Ectodermal cell (in vitro differentiated cells): Measurements from ENCODE around the gene ADGRA1.
A peak's percentile ranks its signal among the peaks of the same experiment; 100 is the strongest.

Experiments
- H3K27ac ChIP-seq: 2 replicates; pipeline ENCODE4 v1.7.0; 2013; ENCODE audit warnings: mild to moderate bottlenecking, low read depth, low read length; ENCODE audit not compliant: insufficient read depth, poor library complexity, severe bottlenecking
- H3K27me3 ChIP-seq: 2 replicates; pipeline ENCODE4 v1.7.0; 2013; ENCODE audit warnings: mild to moderate bottlenecking, low read length; ENCODE audit not compliant: insufficient read depth, control insufficient read depth, poor library complexity, severe bottlenecking
- H3K36me3 ChIP-seq: one replicate; pipeline ENCODE4 v1.7.0; 2013; ENCODE audit warnings: low read length; ENCODE audit not compliant: control insufficient read depth, insufficient read depth
- H3K4me1 ChIP-seq: one replicate; pipeline ENCODE4 v1.7.0; 2013; ENCODE audit warnings: low read length; ENCODE audit not compliant: control insufficient read depth, insufficient read depth
- H3K4me3 ChIP-seq: 2 replicates; pipeline ENCODE4 v1.7.0; 2013; ENCODE audit warnings: low read depth, low read length, control low read depth; ENCODE audit not compliant: insufficient read depth
- H3K9me3 ChIP-seq: 2 replicates; pipeline ENCODE4 v1.7.0; 2013; ENCODE audit warnings: mild to moderate bottlenecking, low read length, moderate library complexity; ENCODE audit not compliant: control insufficient read depth
- WGBS, 2 experiments: methylation state at CpG; one replicate each; pipeline ENCODE4 v1.1.7; 2013; ENCODE audit warnings: missing lambda C conversion rate in 2 of 2; 5-methylcytosine and 5-hydroxymethylcytosine counted together

Gene ADGRA1

DNA sequence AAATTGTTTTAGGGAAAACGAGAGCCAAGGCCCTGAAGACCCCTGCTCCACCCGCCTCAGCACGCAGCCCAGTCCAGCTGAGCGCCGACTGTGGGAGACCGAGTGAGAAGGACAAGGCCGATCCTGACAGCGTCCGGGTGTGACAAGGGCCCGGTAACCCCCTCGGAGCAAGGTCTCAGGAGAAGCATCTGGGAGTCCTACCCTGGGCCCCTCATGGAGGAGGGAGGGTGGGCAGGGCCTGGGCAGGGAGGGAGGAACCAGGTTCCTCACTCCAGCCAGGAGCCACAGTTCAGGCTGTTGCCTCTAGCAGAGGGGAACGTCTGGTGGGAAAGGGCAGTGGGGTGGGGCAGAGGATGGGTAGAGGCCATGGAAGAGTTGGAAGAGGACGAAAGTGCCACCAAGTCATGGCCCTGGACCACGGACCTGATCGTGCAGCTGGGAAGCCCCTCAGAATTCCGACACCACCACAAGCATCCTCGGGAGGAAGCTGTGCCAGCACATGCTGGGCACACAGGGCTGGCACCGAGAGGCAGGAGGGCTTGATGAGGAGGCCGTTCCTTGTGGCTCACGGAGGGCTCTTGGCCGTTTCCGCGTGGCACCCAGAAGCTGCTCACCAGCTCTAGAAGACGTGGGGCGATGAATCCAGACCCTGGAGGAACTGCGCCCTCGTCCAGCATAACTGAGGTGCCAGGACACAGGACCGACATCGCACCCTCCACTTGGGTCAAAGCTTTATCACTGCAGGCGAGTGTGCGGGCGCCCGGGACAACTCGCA, 70.1 kb downstream of the ADGRA1 start:
- Histone ChIP-seq H3K9me3 (no peaks in the 10 kb centered on the region), H3K27me3 (peaks cover 12% of the 10 kb centered on the region), H3K27ac (no peak overlapping the region), H3K4me1 (peaks cover 5% of the 10 kb centered on the region), H3K4me3 (no peak overlapping the region), H3K36me3 (no peaks in the 10 kb centered on the region)
- WGBS, 2 experiments = 87 to 89% methylated on average over 34 of the region's 34 CpGs

DNA sequence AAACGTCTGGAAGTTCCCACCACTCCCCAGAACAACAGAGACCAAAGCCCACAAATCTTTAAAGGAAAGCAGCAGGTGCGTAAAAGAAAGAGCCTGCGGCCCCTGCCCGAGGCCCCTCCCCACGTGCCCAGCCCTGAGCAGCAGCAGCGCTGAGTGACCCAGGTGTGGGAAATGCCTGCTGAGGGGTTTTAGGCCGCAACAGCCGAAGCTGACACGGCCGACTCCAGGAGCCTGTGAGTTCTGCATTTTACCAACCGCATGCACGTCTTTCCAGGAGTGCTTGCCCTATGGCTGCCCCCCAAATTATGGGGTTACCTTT, 70.7 kb downstream of the ADGRA1 start:
- Histone ChIP-seq H3K27me3 (peaks cover 12% of the 10 kb centered on the region), H3K27ac (no peak overlapping the region), H3K9me3 (no peaks in the 10 kb centered on the region), H3K36me3 (no peaks in the 10 kb centered on the region), H3K4me1 (peaks cover 5% of the 10 kb centered on the region), H3K4me3 (no peak overlapping the region)
- 78 to 79% methylated on average over 12 of the region's 12 CpGs for WGBS, 2 experiments

DNA sequence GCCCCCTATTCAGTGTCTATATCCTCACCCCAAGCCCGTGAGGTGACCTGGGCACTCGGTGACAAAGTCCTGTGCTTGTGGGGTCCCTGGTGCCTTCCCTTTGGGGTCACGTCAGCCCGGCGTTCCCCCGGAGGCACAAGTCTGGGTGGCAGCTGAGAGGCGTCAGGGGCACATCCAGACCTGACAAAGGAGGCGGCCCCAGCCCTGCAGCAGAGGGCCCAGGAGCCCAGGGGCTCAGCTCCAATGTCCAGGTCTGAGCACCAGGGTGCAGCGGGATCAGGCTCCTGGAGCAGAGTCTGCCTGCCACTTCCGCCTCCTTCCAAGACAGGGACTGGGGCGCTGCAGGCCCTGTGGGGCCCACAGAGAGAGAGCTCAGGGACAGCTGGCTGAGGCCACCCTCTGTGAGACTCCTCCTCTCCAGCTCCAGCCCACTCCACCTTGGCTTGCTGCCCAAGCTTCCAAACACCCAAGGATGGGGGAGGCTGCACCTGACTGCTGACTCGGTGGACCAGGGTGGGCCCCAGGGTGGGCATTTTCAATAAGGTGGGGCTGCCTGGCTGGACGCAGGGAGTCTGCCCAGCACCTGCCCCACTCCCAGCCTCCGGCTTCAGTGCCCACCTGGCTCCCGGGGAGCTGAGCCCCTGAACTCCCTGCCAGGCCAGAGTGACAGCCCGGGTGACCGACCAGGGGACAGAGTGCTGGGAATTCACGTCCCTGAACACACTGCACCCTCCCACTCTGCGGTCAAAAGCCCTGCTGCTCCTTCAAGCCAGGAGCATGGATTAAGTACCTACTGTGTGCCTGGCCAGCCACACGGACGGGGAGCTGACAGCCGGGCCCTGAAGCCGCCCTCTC, 71.3 kb downstream of the ADGRA1 start:
- Histone ChIP-seq H3K4me3 (no peak overlapping the region), H3K27me3 (peaks cover 12% of the 10 kb centered on the region), H3K36me3 (no peaks in the 10 kb centered on the region), H3K4me1 (peaks cover 5% of the 10 kb centered on the region), H3K27ac (no peak overlapping the region), H3K9me3 (no peaks in the 10 kb centered on the region)
- WGBS, 2 experiments = 66 to 73% methylated on average over 23 of the region's 23 CpGs

DNA sequence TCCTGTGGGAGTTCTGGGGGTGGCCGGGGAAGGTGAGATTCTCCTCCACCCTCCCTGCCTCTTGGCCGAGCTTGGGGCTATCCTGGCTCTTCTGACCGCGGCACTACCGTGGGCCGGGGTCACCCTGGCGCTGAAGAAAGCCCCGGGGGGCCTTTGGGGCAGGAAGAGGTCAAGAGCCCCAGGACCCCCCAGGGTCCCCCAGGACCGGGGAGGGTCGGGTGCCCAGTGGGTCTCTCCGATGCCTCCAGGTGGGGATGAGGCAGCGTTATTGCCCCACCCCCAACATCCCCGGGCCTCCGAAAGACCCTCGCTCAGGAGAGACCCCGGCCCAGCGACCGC, 71.9 kb downstream of the ADGRA1 start:
- Histone ChIP-seq H3K9me3 (no peaks in the 10 kb centered on the region), H3K36me3 (no peaks in the 10 kb centered on the region), H3K27ac (no peak overlapping the region), H3K4me3 (no peak overlapping the region), H3K4me1 (peaks cover 5% of the 10 kb centered on the region), H3K27me3 (peaks cover 12% of the 10 kb centered on the region)
- 18 to 20% methylated on average over 17 to 18 of the region's 18 CpGs for WGBS, 2 experiments

DNA sequence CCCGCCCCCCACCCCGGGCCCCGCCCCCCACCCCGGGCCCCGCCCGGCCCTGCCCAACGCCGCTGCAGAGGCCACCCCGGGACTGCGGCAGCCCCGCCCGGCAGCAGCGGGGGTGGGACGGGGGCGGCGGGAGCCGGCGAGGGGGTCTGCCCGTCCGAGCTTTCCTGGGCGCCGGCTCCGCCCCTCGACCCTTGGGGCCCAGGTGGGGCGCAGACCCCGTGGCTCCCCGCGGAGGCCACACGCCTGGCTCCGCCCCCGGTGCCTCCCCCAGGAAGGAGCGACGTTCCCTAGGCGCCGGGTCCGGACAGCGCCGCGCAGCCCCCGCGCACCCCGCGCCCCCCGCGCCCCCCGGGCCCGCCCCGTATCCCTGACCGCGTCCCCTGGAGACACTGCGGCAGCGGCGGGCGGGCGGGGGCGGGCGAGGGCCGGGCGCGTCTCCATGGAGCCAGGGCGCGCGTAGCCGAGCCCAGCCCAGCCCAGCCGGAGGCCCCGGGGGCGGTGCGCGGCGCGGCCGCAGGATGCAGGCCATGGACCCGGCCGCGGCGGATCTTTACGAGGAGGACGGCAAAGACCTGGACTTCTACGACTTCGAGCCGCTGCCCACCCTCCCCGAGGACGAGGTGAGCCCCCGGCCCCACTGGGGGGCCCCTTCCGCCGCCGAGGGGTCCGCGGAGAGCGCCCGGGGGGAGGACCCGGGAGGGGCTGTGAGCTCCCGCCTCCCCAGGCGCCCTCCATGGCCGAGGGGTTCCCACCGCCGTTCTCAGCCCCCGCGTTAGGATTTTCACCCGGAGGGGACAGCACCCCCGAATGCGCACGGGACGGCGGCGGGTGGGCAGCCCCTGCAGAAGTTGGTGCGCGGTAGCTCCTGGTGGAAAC, 72.5 kb downstream of the ADGRA1 start, which contains the start of gene KNDC1:
Gene KNDC1, plus strand, starts transcription at position 270 of the 876 bp plus-strand sequence. Its CDS starts 249 bp downstream, at position 519.
- 0% methylated on average over 101 to 108 of the region's 108 CpGs for WGBS, 2 experiments
- H3K27ac ChIP-seq = no peak within 1 kb of the TSS
- peaks cover 12% of the 10 kb centered on the region for H3K27me3 ChIP-seq
- H3K4me3 ChIP-seq = peak within 1 kb of the TSS; percentile 62
- no peaks in the 10 kb centered on the region for H3K9me3 ChIP-seq
- H3K36me3 ChIP-seq = no peaks in the 10 kb centered on the region
- peaks cover 5% of the 10 kb centered on the region for H3K4me1 ChIP-seq

DNA sequence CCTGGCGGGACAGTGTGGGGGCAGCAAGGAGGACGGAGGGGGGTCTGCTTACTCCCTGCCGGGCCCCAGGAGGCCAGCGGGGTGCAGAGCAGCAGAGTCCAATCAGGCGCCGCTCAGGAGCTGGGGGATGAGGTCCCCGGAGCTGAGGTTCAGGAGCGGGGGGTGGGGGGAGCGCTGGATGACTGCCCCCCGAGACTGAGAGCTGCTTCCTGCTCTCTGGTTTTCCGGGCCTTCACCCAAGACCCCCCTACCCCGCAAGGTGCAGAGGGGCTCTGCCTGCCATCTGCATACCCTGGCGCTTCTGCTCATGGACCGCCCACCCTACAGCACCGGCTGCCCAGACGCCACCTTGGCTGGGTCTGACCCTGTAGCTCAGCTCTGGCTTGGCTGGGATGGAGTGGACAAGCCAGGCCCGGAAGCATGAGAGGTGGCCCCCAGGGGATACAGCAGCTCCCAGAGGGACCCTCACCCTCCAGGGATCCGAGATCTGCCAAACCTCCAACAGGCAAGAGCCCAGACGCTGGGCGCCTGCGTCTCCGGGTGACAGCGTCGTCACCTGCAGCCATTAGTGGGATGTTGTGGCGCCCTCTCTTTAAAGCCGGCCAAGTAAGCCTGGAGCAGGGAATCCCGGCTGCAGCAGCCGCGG, 73.2 kb downstream of the ADGRA1 start:
- Histone ChIP-seq H3K4me3 (peak overlapping the region; percentile 62), H3K4me1 (peaks cover 5% of the 10 kb centered on the region), H3K27ac (no peak overlapping the region), H3K9me3 (no peaks in the 10 kb centered on the region), H3K27me3 (peaks cover 12% of the 10 kb centered on the region), H3K36me3 (no peaks in the 10 kb centered on the region)
- WGBS, 2 experiments = 8% methylated on average over 29 of the region's 29 CpGs

DNA sequence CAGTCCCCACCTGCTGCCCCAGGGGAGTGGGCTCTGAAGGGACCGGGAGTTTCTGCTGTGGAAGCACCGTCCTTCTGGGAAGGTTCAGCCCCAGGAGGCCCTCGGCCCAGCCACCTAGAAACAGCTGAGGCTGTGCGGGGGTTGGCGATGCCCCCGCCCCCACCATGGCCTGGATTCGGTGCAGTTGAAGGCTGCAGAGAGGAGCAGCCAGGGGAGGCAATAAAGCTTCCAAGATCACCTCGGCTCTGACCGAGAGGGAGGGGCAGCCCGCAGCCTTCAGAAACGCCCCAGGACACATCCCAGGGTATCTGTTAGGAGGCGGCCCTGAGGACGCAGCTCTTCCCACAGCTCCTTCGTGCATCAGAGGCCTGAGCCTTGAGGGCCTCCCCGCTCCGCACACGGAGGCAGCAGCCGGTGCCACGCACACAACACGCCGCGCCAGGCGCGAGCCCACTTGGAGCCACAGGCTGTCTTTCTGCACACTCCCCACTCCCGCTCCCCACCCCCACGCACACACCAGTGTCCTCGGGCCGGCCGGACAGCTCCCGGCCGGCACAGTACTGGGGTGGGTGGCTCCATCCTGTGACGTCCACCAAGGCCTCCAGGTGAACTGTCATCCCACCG, 73.9 kb downstream of the ADGRA1 start:
- 61% methylated on average over 33 of the region's 33 CpGs for WGBS, 2 experiments
- H3K36me3 ChIP-seq = no peaks in the 10 kb centered on the region
- peak overlapping the region; percentile 62 for H3K4me3 ChIP-seq
- H3K9me3 ChIP-seq = no peaks in the 10 kb centered on the region
- H3K27ac ChIP-seq = no peak overlapping the region
- H3K27me3 ChIP-seq = peaks cover 12% of the 10 kb centered on the region
- peaks cover 5% of the 10 kb centered on the region for H3K4me1 ChIP-seq

DNA sequence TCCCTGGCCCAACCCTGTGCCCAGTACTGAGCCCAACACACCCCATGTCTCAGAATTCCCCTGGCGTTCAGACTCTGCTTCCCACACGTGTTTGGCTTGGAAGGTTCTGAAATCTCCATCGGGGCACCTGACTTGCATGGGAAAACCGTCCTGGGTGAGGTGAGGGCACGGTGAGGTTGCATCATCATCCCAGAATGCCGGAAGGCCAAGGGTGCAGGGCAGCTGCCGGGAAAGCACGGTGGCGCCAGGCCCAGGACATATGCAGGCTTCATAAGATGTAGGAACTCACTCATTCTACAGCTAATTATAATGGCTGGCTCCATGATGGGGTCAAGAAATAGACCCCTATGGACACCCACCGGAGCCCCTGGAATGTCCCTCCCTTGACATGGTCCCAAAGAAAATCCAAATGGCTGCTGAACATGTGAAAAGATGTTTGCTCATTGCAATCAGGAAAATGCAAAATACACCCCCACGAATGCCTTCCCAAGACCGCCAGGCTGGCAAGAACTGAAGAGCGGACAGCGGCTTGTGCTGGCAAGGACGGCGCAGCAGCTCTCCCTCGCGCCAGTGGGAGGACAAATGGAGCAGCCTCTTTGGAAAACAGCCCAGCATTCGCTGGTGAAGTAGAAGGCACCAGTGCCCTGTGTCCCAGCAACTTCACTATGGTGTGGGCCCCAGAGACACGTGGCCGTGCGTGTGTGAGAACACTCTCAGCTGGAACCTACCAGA, 74.6 kb downstream of the ADGRA1 start:
- H3K9me3 ChIP-seq = no peaks in the 10 kb centered on the region
- H3K4me3 ChIP-seq = no peak overlapping the region
- WGBS, 2 experiments = 93 to 96% methylated on average over 22 of the region's 22 CpGs
- H3K27ac ChIP-seq = no peak overlapping the region
- H3K36me3 ChIP-seq = no peaks in the 10 kb centered on the region
- H3K4me1 ChIP-seq = peaks cover 5% of the 10 kb centered on the region
- H3K27me3 ChIP-seq = peaks cover 12% of the 10 kb centered on the region
